CD4-positive, alpha-beta T cell treated with Interleukin-17A for 4 hours (primary cell): ENCODE measurements around the gene ARHGAP24.
"Not testable (repeated sequence)": the region's sequence is repeated elsewhere in the genome, so short reads cannot be mapped to it uniquely, and the experiment has no call there.

ENCODE experiments used
- DNase-seq: peaks from one replicate; pipeline ENCODE4 v3.0.0-alpha.2; 2020; ENCODE audit warnings: mixed read lengths

Gene ARHGAP24

DNA sequence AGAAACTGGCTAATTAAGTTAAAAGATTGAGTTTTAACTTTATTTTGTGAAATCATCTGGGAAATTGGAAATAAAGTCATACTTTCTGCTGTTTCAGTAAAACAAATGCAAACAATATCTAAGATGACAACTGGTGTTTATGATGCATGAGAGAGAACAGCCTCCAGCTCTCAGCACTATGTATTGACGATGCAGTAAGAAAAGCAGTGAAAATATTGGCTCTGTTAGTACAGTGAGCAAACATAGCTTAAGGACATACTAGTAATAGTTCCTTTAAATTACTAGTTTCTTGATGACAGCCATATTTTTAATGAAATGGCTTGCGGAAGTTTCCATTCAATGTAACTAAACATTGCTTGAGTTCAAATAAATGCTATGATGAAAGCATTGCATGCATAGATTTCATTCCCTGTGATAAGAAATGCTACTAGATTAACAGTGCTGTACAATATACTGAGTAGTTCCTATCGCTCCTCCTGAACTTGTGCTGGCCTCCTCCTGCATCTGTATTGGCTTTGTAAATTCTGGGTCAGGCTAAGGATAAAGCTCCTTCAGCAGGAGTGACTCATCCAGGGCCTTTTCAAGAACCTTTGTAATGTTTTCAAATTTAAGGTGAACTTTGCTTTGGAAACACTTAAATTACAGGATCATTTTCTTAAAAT lies 11.6 kb downstream of the ARHGAP24 start:
- no peak for DNase-seq

DNA sequence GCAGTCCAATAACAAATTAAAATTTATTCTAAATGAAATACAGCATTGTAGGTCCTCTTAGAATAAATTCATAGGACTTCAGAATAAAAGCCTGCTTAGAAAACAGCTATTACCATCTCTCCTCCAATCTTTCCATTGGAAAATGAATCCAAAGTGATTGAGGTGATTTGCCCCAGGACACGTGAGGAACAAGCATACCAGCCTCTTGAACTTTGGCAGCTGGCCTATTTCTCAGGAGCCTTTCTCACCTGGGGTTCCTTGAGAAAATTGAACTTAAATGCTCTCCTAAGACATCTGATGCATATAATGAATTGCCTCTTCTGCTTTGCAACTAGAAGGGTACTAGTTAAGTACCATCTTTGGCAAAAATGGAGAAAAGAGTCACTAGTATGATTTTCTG lies 13.5 kb downstream of the ARHGAP24 start:
- no peak for DNase-seq

DNA sequence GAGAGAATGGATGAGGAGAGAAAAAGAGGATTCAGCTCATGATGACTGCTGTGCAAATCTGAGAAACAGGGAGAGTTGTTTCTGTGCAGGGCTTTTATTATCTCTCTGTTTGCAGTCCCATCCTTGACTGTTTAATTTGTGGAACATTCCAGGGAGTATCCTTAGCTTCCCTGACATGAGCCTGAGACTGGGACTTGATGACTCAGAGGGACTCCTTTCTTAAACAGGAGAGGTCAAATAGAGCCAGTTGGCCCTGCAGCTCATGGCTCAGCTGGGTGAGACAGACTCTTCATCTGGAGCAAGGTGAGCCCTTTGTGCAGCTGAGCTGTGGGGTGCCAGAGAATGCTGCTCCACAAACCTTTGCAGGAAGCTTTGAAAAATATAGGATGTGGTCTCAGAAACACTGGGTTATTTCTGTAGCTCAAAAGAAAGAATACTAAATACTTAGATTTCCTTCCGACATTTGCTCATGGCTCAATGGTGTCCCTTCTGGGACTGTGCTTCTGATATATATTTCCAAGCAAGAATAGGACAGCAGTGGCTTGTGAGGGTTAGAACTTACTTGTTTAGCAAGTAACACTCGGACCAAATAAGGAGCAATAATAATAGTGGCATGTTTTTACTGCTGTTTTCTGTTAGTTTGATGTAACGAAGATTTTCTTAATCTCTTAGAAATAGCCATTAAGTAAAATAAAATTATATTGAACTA lies 14.5 kb downstream of the ARHGAP24 start:
- no peak for DNase-seq

DNA sequence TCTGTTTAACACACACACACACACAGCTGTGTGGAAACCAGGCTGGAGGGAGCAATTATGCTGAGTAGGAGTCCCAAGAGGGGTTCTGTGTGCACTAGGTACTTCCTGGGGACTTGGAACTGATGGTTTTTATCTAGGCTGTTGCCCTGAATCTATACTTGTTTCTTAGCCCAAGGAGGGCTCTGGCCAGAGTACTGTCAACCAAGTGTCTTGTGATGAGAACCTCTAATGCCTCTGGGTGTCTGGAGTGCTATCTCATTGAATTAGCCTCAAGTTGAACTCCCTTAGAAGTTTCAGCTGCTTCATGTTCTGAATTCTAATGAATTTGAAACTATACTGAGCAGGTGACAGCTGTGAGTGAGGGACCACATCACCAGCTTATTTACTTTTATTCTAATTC lies 16.6 kb downstream of the ARHGAP24 start:
- no peak for DNase-seq

DNA sequence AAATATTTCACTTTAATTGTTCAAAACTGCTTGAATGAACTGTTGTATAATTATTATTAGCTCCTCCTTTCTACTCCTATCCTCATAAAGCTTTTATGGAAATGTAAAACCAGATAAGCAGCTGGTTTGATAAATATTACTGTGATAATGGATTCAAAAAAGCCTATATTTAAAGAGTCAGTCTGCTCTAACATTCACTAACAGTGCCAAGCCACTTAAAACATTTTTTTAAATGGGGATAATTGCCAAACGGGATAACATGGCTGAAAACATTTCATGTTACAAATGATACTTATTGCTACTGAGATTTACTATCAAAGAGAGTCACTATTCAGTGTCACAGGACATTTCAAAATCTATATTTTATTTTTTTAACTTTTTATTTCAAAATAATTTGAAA lies 17.4 kb downstream of the ARHGAP24 start:
- DNase-seq, result no peak

DNA sequence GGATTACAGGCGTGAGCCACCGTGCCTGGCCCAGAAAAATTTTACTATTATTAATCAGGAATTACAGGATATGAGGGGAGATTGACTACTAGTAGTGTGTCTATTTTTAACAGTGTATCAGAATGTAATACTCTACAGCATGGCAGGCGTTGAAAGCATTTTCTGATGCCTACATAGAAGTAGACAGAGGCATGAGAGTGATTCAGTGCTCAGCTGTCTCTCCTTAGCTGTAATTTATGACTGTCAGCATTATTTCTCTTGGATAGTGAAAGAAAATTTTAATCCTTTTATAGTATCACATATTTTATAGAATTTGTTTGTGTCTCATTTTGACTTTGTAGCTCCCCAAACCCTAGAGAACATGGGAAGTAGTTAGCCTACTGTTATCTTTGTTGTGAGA lies 20.7 kb downstream of the ARHGAP24 start:
- DNase-seq, result no peak

DNA sequence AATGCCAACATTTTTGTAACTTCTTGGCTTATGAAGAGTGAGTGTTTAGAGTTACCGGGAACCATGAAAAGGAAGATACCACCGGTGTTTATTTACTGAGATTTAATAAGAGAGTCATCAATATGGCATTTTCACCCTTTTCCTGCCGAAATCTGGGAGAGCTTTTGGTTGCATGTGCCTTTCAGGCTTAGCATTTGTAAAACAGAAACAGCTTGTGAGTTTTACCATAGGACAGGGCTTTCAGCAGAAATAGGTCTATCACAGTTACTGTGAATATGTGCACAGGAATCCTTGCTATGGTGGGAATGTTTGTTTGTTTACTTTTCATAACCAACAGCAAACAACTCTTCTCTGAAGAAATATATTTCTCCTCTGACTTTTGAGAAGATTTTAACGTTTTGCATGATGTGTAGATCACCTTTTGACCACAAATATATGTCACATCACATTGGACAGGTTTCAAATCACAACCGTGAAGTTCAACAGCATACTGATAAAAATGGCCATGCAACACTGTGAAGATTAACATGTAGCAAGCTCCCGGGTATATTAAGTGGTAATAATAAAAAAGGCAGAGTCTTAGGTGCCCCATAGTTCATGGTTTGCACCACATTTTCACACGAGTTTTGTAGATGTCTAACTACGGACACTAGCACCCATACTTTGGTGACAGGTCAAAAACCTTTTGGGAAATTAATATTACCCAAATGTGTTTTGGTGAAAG lies 21.3 kb downstream of the ARHGAP24 start:
- DNase-seq, result no peak

DNA sequence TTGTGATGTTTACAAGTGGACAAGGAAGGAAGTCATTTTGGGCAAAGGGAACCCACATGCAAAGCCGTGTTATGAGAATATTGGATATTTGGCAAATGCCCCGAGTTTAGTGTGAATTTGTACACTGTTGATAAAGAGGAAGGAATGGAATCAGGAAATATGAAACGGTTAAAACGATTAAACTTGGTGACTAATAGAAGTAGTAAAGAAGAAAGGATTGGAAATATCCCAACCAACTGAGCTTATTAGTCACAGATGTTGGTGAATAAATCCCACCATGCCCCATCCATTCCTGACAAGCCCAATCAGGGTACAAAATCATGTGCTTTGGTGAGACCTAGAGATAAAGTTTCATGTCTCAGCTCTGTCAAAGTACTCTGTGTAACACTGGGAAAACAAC lies 22.0 kb downstream of the ARHGAP24 start:
- no peak for DNase-seq

DNA sequence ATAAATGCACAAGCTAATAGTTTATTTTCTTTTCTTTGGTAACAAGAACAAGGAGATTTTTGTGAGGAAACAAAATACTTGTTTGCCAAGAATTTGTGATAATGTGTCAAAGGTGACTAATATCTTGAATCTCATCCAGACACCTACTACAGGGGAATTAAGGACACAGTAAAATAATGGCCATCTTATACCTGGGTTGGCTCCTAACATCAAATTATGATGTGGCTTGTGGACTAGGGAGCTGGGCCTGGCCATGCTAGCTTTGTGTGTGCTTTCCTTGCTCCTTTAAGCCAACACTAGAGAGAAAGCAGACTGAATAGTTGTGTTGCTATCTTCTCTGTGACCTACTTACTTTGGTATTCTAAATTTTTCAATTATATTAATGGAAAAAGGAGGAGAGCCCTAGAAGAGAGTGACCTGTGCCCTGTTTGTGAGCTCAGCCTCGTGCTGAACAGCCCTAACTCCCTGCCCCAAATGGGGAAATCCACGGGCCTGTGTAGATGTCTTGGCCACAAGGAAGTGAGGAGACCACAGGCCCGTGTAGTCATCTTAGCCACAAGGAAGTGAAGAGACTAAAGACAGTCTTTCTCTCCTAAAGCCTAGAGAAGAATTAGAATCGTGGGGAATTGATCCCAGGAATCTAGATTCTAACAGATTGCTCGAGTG lies 23.3 kb downstream of the ARHGAP24 start:
- no peak for DNase-seq

DNA sequence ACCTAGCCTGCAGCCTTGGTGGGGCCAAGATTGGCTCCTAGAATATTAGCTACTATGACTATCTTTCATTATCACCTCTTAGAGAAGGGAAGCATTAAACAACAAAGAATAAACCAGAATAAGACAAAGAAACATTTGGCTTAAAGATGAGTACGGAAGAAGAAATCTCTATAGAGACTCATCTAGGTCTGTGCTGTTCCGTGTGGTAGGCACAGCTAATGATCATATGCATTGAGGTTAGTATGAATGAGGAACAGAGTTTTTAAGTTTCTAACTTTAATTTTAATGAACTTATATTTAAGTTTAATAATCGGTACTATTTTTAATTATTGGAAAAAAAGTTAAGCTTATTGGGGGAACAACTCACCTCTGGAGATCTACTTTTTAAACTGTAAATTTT lies 24.6 kb downstream of the ARHGAP24 start:
- no peak for DNase-seq

DNA sequence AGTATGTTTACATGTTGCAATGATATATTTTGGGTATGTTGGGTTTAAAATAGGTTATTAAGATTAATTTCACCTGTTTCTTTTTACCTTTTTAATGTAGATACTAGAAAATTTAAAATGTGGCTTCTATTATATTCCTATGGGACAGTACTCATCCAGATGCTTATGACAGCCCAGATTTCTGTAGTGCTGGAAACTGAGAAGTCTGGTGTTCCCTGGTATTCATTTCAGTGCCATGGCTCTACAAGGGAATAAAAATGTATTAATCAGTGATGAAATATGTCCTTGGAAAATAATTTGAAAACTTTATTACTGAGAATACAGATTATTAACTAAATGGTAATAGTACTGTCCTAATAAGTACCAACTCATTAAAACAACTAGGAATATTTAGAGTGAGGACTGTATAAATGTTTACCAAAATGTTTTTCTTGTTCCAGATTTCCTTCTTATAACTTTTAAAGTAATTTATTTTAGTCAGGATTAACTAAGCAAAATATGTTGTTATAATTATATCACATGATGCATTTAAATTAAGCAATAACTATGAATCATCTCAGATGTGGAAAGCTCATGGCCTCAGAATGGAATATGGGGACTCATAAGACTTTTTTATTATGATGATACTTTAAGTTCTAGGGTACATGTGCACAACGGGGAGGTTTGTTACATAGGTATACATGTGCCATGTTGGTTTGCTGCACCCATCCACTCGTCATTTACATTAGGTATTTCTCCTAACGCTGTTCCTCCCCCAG lies 25.3 kb downstream of the ARHGAP24 start:
- DNase-seq, result no peak

DNA sequence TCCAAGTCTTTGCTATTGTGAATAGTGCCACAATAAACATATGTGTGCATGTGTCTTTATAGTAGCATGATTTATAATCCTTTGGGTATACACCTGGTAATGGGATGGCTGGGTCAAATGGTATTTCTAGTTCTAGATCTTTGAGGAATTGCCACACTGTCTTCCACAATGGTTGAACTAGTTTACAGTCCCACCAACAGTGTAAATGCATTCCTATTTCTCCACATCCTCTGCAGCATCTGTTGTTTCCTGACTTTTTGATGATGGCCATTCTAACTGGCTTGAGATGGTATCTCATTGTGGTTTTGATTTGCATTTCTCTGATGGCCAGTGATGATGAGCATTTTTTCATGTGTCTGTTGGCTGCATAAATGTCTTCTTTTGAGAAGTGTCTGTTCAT lies 26.2 kb downstream of the ARHGAP24 start:
- not testable (repeated sequence) for DNase-seq

DNA sequence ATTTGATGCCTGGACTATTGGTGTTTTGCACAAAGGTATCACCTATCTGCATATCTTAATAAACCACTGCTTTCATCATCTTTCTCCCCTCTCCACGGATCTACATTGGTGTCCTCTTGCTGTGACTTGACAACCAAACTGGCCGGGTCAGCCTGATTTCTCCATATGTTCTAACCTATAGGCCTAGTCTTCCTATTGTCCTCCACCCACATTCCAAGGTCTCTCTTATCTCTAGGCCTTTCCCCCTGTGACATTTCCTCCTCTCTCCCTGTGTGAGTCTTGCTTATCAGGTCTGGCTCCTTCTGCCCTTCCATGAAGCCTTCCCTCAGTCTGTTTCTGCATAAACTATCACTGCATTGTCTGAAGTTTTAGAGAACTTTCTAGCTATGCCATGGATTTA lies 33.7 kb downstream of the ARHGAP24 start:
- DNase-seq, result no peak

DNA sequence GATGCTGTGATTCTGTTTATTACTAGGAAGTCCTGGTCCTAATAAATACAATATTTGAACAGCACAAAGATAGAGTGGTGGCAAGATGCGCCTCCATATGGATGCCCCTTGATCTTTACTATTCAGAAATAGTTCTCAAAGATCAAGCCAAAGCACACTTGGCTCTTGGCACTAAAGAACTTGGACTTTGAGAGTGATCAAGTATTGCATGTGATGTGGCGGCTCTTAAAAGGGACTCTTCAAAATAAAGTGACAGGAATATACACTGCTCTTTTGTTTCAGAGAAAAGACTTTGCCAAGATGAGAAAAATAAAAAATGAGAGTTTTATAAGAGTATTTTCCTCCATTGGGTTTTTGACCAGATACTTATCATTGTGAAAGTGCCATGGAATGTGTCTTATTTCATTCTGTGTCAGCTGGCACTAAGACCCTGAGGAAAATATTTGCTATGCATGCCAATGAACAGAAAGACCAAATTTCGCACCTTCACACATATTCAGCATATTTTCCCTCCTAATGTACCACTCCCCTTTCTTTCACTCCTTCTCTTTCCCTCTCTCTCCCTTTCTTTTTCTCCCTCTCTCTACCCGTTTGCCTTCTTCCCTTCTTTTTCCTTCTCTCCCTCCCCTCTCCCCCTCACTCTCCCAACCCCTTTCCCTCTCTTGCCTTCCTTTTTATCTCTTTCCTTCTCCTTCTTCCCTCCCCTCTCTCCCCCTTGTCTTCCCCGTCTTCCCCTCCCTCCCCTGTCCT lies 35.1 kb downstream of the ARHGAP24 start:
- DNase-seq, result no peak

DNA sequence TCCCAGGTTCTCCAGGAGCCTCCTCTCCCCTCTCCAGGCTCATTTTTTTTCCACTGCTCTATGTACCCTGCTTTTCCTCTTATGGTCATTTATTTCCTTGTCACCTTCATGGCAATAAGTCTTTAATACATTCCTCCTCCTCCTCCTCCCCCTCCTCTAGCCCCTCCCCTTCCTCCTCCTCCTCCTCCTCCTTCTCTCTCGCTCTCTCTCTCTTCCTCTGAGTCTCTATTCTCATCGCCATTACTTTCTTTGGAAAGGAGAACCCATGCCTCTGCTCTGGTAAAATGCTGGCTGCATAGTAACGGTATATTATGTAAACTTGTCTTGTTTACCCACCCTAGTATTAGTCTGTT lies 35.7 kb downstream of the ARHGAP24 start:
- no peak for DNase-seq

DNA sequence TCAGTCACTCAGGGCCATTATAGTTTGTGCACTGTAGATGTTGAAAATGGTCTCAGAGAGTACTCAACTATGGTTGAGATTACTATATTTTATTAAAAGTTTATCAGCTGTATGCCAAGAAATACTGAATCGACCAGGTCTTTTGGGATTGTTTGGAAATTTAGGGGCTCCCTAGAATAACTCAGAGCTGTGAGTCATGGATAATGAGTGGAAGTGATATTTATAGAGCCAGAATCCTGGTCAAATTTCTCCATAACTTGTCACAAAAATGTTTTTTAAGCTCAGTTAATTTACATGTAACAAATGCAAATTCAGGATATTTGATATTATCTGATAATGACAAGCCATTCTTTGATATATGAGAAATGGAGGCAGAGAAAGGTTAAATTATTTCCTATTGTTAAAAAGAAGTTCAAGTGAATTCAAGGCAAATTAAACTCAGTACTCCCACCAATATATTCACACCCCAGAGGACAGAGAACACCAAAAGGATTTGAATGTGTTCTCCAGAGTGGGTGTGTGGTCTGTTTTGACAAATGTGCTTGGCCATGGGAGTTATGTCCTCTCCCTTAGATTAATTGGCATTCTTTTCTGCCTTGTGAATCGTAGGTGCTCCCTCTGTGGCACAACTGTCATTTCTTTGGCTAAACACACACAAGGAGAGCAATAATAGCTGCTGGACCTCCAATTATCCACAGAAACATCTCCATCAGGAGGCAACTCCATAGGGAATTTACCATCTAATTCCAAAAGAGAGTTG lies 37.7 kb downstream of the ARHGAP24 start:
- no peak for DNase-seq

DNA sequence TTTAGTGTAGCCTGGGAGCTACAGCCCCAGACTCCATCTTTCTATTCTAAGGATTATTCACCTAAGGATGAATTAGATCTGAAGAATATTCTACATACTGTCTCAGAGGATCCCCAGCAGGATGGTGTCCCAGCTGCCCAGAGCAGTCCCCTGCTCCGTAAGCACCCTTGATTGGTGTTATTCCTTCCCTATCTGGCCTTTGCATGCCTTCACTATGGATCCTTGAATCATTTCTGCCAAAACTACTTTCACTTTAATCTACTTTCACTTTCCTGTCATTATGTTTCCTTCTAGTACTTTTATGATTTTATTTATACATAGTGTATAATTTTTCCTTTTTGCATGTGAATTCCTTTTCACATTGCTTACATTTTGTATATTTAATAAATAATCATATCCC lies 39.2 kb downstream of the ARHGAP24 start:
- DNase-seq, result no peak

DNA sequence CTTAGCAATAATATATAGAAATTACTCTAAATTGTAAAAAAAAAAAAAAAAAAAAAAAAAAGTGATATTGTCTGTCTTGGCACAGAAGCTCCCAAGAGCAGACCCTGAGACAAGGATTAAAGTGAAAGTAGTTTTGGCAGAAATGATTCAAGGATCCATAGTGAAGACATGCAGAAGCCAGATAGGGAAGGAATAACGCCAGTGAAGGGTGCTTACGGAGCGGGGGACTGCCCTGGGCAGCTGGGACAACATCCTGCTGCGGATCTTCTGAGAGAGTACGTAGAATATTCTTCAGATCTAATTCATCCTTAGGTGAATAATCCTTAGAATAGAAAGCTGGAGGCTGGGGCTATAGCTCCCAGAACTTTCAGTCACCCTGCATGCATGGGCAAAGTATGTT lies 39.8 kb downstream of the ARHGAP24 start:
- no peak for DNase-seq

DNA sequence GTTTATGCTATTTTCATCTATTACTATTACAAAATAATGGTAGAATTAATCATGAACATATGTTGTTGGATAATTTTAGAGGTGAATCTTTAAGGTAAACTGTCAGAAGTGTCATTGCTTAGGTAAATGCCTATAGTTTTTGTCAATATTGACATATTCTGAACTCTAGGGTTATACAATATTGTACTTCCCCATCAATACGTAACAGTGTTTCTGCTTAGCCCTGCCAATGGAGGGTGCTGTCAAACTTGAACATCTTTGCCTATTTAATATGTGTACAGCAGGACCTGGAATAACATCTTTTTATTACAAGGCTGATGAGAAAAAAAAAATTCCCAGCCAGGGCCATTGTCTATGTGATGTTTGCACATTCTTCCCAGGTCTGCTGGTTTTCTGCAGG lies 40.8 kb downstream of the ARHGAP24 start:
- no peak for DNase-seq

DNA sequence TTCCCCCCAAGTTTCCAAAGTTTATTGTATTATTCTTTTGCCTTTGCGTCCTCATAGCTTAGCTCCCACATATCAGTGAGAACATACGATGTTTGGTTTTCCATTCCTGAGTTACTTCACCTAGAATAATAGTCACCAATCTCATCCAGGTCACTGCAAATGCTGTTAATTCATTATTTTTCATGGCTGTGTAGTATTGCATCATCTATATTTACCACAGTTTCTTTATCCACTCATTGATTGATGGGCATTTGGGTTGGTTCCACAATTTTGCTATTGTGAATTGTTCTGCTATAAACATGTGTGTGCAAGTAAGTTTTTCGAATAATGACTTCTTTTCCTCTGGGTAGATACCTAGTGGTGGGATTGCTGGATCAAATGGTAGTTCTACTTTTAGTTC lies 43.6 kb downstream of the ARHGAP24 start:
- not testable (repeated sequence) for DNase-seq
